NCI-H526 treated with DMSO at 0.1 percent for 48 hours (cell line): Measurements from ENCODE around the gene FAM156A.
A peak's percentile ranks its signal among the peaks of the same experiment; 100 is the strongest.
"Not testable (repeated sequence)": the region's sequence is repeated elsewhere in the genome, so short reads cannot be mapped to it uniquely, and the experiment has no call there.

ENCODE experiments used
- DNase-seq: peaks from one replicate; lab custom pipeline; 2025; lab: John Stamatoyannopoulos, UW

FAM156A gene

DNA sequence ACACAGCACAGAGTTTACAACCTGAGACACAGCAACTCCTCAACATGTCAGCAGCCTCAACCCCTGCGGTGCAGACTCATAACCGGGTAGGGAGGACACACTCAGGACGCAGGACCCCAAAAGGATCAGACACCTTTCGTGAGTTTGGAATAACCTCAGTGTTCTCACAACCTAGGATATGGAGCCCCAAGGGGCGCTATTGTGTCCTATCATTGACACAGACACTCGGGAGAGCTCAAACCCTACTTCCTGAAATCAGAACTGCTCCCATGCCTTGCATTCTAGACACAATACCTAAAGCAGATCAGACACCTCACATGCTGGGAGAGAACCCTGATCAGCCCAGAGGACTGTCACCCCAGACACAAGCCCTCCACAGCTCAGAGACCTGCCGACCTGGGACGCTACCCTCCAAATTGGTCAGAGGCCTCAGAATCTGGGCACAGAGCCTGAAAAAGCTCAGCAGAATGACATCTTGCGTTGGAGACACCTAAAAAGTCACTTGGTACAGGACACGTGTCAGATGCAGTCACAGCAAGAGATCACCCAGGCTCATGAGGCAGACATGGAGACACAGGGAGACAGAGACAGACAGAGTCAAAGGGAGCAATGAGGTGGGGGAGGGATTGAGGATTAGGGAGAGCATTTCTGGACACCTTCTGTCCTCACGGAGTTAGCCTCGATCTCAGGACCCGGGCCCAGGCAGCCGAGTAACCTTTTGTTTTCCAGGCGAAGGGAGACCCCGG, 8.8 kb upstream of the FAM156A start:
- not testable (repeated sequence) for DNase-seq

- DNase-seq, result not testable (repeated sequence)
Measured at GRCh38 chrX:52958961-52959360, 643 bp upstream of the FAM156A start.

DNA sequence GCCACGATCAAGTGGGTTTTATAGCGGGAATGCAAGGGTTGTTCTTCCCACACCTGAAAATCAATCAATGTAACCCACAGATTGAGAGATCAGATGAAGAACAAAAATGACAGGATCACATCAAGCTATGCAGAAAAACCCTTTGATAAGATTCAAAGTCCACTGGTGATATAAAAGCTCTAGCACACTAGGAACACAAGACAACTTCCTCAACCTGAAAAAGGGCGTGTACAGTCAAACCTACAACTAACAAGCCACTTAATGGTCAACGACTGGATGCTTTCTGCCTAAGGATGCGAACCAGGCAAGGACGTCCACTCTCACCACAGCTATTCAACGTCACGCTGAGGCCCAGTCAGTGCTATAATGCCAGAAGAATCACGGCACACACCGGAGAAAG, 8.4 kb downstream of the FAM156A start:
- not testable (repeated sequence) for DNase-seq

GRCh38 chrX:52949325-52949724, 9.0 kb downstream of the FAM156A start:
- DNase-seq, result not testable (repeated sequence)

DNA sequence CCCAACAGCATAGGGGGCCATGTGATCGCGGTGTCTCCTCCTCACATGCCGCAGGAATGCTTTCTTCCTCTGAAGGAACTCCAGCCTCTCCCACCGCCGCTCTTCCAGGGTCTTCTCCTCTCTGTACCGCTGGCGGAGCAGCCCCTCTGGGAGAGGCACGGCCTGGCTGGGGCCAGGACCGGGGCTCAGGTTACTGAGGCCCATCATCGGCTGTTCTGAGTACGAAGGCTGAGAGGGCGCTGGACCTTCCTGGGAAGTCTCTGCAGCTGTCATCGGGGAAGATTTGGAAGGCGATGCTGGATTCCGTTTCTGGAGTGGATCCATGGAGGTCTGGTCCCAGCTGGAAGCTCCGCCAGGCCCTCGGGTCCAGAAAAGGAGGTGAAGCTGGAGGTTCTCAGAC, 10.1 kb downstream of the FAM156A start:
- not testable (repeated sequence) for DNase-seq

GRCh38 chrX:52947501-52947900, 10.8 kb downstream of the FAM156A start:
- DNase-seq, result not testable (repeated sequence)

DNA sequence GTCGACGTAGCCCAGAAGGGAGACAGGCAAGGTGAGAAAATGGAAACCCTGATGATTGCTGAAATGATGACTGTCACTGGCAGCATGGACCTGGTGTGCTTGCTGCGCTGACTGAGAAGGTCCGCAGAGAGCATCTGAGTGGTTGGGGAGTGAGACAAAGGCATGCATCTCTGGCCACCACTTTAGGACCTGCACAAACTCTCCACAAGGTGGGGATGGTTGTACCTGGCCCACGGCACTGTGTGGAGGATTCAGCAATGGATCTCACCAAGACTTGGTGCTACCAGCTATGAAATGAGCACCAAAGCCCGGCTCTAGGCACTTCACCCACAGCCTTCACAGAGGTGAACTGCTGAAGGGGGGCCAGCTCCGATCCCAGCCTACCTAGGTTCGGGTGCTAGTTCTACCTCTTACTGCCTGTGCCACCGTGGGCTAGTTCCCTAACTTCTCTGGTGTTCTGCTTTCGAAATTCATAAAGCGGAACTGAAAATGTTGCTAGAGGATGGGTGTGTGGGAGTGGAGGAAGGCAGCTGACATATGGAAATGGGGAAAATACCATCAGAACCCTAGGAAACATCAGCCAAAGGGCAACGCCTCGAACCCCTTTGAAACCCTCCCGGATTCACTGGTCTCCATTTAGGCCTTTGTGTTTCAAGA, 12.4 kb downstream of the FAM156A start:
- DNase-seq, result not testable (repeated sequence)

DNA sequence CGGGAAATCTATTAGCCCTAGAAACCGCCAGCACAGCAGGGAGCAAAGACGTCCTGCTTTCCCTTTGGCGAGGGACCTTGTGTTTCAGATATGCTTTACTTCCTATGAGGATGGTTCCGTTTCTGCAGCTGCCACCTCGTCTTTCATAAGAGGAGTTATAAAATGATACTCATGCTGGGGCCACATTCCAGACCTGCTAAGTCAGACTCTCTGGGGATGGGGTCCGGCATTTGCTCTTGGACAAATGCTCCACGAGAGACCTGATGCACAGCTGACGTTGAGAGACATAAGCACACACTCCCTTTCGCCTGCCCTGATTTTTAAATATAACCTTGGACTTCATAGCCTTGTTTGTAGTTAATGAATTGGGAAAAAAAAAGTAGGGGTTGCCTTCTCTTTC, 16.6 kb downstream of the FAM156A start:
- DNase-seq, result not testable (repeated sequence)

DNA sequence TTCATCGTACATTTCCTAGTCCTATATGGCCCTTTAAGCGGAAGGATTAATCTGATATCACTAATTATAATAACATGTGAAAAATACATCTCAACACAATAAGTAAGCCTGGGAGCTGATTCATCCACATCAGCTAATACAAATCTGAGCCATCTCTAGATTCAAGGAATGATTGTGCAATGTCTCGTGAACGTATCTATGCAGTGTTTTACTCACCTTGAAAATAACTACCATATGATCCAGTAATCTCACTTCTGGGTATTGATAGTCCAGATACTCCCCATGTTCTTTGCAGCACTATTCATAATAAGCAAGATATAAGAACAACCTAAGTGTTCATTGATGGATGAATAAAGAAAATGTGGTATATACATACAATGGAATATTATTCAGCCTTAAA, 17.6 kb downstream of the FAM156A start:
- not testable (repeated sequence) for DNase-seq

DNA sequence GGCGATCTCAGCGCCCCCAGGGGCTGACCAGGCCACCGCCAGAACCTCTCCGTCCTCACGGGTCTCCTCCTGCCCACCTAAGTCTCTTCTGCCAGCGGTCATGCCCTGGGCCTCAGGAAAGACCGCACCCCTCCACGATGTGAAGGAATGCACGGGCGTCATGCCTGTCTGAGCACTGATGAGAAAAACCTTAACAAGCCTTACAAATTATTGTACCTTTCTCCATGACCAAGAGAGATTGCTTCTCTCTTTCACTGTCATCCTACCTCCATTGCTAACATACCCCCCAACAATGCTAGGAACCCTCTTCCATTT, 22.9 kb downstream of the FAM156A start:
- not testable (repeated sequence) for DNase-seq

- peak; percentile 89 for DNase-seq
Measured at GRCh38 chrX:52934704-52935469, 23.4 kb downstream of the FAM156A start.

GRCh38 chrX:52933976-52934703, 24.2 kb downstream of the FAM156A start:
- no peak for DNase-seq

DNA sequence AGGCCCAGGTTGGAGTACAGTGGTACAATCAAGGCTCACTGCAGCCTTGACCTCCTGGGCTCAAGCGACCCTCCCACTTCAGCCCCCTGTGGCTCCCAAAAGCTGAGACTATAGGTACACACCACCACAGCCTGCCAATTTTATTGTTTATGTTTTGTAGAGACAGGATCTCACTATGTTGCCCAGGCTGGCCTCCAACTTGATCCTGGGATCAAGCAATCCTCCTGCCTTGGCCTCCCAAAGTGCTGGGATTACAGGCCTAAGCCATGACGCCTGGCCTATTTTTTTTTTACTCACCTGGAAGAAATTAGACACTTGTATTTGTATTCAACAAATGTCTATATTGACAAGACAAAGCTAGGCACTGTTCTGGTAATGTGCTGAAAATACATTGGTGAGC, 25.1 kb downstream of the FAM156A start:
- no peak for DNase-seq

- DNase-seq, result not testable (repeated sequence)
Measured at GRCh38 chrX:52930214-52930613, 28.1 kb downstream of the FAM156A start.

- no peak for DNase-seq
Measured at GRCh38 chrX:52923781-52924241, 34.5 kb downstream of the FAM156A start.

DNA sequence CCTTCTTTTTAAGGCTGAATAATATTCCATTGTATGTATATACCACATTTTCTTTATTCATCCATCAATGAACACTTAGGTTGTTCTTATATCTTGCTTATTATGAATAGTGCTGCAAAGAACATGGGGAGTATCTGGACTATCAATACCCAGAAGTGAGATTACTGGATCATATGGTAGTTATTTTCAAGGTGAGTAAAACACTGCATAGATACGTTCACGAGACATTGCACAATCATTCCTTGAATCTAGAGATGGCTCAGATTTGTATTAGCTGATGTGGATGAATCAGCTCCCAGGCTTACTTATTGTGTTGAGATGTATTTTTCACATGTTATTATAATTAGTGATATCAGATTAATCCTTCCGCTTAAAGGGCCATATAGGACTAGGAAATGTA, 43.6 kb downstream of the FAM156A start:
- DNase-seq, result not testable (repeated sequence)

- DNase-seq, result not testable (repeated sequence)
Measured at GRCh38 chrX:52913681-52914080, 44.6 kb downstream of the FAM156A start.

GRCh38 chrX:52909313-52909969, 48.9 kb downstream of the FAM156A start:
- not testable (repeated sequence) for DNase-seq

DNA sequence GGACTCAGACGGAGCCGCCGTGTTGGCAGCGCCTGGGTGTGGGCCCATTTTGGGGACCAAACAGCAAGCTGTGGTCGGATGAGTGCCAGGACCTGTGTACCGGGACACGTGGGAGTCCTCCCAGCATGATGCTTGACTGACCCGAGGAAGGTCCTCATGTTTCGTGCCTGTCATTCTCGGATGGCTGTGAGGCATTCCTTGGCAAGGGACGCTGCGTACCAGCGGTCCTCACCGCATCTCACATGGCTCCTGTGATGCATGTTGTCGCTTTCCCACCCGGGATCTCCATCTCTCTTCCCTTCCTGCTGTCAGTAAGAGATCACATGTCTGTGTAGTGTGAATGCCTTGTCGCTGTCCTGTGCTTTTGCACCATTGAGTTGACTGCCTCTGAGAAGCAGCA, 50.4 kb downstream of the FAM156A start:
- not testable (repeated sequence) for DNase-seq

DNA sequence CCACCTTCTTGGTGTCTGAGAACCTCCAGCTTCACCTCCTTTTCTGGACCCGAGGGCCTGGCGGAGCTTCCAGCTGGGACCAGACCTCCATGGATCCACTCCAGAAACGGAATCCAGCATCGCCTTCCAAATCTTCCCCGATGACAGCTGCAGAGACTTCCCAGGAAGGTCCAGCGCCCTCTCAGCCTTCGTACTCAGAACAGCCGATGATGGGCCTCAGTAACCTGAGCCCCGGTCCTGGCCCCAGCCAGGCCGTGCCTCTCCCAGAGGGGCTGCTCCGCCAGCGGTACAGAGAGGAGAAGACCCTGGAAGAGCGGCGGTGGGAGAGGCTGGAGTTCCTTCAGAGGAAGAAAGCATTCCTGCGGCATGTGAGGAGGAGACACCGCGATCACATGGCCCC, 51.2 kb downstream of the FAM156A start:
- DNase-seq, result not testable (repeated sequence)

- not testable (repeated sequence) for DNase-seq
Measured at GRCh38 chrX:52906072-52906471, 52.2 kb downstream of the FAM156A start.
